Gastroesophageal sphincter (tissue), 4 donors: ENCODE measurements around the gene FAR2. TPM values are rescaled to one million over a fixed set of nuclear protein-coding genes. Genes with fewer than 3 reads are reported as not detected.

Source experiments
- ATAC-seq: fragments of 150-250 bp; one replicate; pipeline ENCODE4 v1.9.1; 2016; ENCODE audit warnings: mild to moderate bottlenecking, moderate library complexity
- H3K27ac ChIP-seq, 4 donors: fragments of 200-600 bp; sonication (generic) in 3 of 4; 1 replicate in 3 of 4; 2 replicates in 1 of 4; pipeline ENCODE4 v1.5.1; 2016 to 2019
- H3K27me3 ChIP-seq: fragments of 200-600 bp; sonication (generic); one replicate; pipeline ENCODE4 v1.5.1; 2019
- H3K36me3 ChIP-seq, 2 donors: fragments of 200-600 bp; sonication (generic); one replicate each; pipeline ENCODE4 v1.5.1; 2019; ENCODE audit warnings: control low read depth in 1 of 2
- H3K4me1 ChIP-seq, 3 donors: fragments of 200-600 bp; sonication (generic); 1 replicate in 2 of 3; 2 replicates in 1 of 3; pipeline ENCODE4 v1.5.1; 2016 to 2019; ENCODE audit warnings: control low read depth in 2 of 3
- H3K4me3 ChIP-seq, 2 donors: fragments of 200-600 bp; sonication (generic); one replicate each; pipeline ENCODE4 v1.5.1; 2019; ENCODE audit warnings: mild to moderate bottlenecking in 1 of 2, moderate library complexity in 1 of 2
- H3K9me3 ChIP-seq, 3 donors: fragments of 200-600 bp; sonication (generic); one replicate each; pipeline ENCODE4 v1.5.1; 2017 to 2019; ENCODE audit warnings: control low read depth in 2 of 3
- CTCF ChIP-seq, 4 experiments: fragments of 200-600 bp in 2 of 4; fragments of 450-650 bp in 2 of 4; sonication (generic) in 1 of 4; IDR thresholded peaks; one replicate each; pipeline ENCODE4 v1.5.1; 2017 to 2019; ENCODE audit warnings: antibody characterized with exemption in 4 of 4, mild to moderate bottlenecking in 2 of 4, moderate library complexity in 2 of 4
- EP300 ChIP-seq: sonication (generic); formaldehyde crosslinking; IDR thresholded peaks from one replicate; pipeline ENCODE4 v1.6.1; 2017; ENCODE audit warnings: antibody characterized with exemption, mild to moderate bottlenecking
- POLR2A ChIP-seq, 2 donors: fragments of 450-650 bp; IDR thresholded peaks; one replicate each; pipeline ENCODE4 v1.6.1; 2017; ENCODE audit warnings: antibody characterized with exemption in 2 of 2, mild to moderate bottlenecking in 2 of 2, moderate library complexity in 1 of 2
- POLR2AphosphoS5 ChIP-seq: sonication (generic); formaldehyde crosslinking; IDR thresholded peaks from one replicate; pipeline ENCODE4 v1.6.1; 2017; ENCODE audit warnings: antibody characterized with exemption
- WGBS, 2 donors: methylation state at CpG; one replicate each; pipeline ENCODE4 v1.1.5; 2018; ENCODE audit warnings: low coverage in 1 of 2; 5-methylcytosine and 5-hydroxymethylcytosine counted together
- total RNA-seq, 4 donors: library from RNA; depleted of rRNA; stranded (reverse); fragments of >200 nt; gene quantifications; one replicate each; pipeline ENCODE4 v1.1.0, GENCODE V29; 2016

FAR2 gene
- total RNA-seq, 4 donors from 2014 or later: 8.8 to 15.8 (median 11.9) TPM

GRCh38 chr12:29281371-29282005, 132.4 kb downstream of the FAR2 start:
- Histone ChIP-seq H3K4me3 (no peak overlapping the region), H3K36me3 (no peaks in the 10 kb centered on the region), H3K9me3 (no peaks in the 10 kb centered on the region), H3K27me3 (no peaks in the 10 kb centered on the region), H3K4me1 (no peaks in the 10 kb centered on the region), H3K27ac (no peak overlapping the region)
- no peak for ATAC-seq
- 39 to 58% methylated on average over 3 to 5 of the region's 5 CpGs for WGBS, 2 donors
- no peak for TF ChIP-seq CTCF (IDR thresholded peaks at IDR 0.05)
- no peak for TF ChIP-seq EP300
- no peak for TF ChIP-seq POLR2A (IDR thresholded peaks at IDR 0.05)
- no peak for TF ChIP-seq POLR2AphosphoS5

- no peak overlapping the region for H3K4me3 ChIP-seq
- TF ChIP-seq POLR2AphosphoS5 (no peak), POLR2A (IDR thresholded peaks at IDR 0.05) (no peak), CTCF (IDR thresholded peaks at IDR 0.05) (no peak), EP300 (no peak)
- no peaks in the 10 kb centered on the region for H3K27me3 ChIP-seq
- WGBS, 2 donors: 45 to 51% methylated on average over 2 of the region's 2 CpGs
- H3K36me3 ChIP-seq: no peaks in the 10 kb centered on the region
- H3K9me3 ChIP-seq: no peaks in the 10 kb centered on the region
- H3K27ac ChIP-seq: no peak overlapping the region
- no peak for ATAC-seq
- no peaks in the 10 kb centered on the region for H3K4me1 ChIP-seq
These were observed 133.1 kb downstream of the FAR2 start for GRCh38 chr12:29282031-29282816.

GRCh38 chr12:29283969-29284700, 135.1 kb downstream of the FAR2 start:
- Histone ChIP-seq H3K9me3 (no peaks in the 10 kb centered on the region), H3K4me1 (no peaks in the 10 kb centered on the region), H3K36me3 (no peaks in the 10 kb centered on the region), H3K27me3 (no peaks in the 10 kb centered on the region), H3K27ac (no peak overlapping the region), H3K4me3 (no peak overlapping the region)
- TF ChIP-seq CTCF (IDR thresholded peaks at IDR 0.05): no peak
- no peak for TF ChIP-seq POLR2A (IDR thresholded peaks at IDR 0.05)
- TF ChIP-seq POLR2AphosphoS5: no peak
- TF ChIP-seq EP300: no peak
- 85 to 86% methylated on average over 4 to 5 of the region's 5 CpGs for WGBS, 2 donors
- ATAC-seq: no peak

- Histone ChIP-seq H3K27me3 (no peaks in the 10 kb centered on the region), H3K27ac (no peak overlapping the region), H3K36me3 (no peaks in the 10 kb centered on the region), H3K4me3 (no peak overlapping the region), H3K4me1 (no peaks in the 10 kb centered on the region), H3K9me3 (no peaks in the 10 kb centered on the region)
- 74 to 90% methylated on average over 2 to 3 of the region's 3 CpGs for WGBS, 2 donors
- TF ChIP-seq CTCF (IDR thresholded peaks at IDR 0.05) (no peak), POLR2AphosphoS5 (no peak), EP300 (no peak), POLR2A (IDR thresholded peaks at IDR 0.05) (no peak)
- ATAC-seq: no peak
These were observed 137.2 kb downstream of the FAR2 start for GRCh38 chr12:29286081-29286790.
